ENCODE measurements around the gene TBC1D19.

DNA sequence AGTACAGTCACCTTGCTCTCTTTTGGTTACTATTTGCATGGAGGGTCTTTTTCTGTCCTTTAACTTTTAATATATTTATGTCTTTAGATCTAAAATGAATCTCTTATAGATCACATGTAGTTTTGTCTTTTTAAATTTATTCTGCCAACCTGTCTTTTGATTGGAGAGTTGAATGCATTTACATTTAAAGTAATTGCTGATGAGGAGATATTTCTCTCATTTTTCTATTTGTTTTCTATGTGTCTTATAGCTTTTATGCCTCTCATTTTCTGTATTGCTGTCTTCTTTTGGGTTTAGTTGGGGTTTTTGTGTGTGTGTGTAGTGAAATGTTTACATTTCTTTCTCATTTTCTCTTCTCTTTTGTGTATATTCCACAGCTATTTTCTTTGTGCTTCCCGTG lies 123.5 kb downstream of the TBC1D19 start:
- TF ChIP-seq, protein P1, sequence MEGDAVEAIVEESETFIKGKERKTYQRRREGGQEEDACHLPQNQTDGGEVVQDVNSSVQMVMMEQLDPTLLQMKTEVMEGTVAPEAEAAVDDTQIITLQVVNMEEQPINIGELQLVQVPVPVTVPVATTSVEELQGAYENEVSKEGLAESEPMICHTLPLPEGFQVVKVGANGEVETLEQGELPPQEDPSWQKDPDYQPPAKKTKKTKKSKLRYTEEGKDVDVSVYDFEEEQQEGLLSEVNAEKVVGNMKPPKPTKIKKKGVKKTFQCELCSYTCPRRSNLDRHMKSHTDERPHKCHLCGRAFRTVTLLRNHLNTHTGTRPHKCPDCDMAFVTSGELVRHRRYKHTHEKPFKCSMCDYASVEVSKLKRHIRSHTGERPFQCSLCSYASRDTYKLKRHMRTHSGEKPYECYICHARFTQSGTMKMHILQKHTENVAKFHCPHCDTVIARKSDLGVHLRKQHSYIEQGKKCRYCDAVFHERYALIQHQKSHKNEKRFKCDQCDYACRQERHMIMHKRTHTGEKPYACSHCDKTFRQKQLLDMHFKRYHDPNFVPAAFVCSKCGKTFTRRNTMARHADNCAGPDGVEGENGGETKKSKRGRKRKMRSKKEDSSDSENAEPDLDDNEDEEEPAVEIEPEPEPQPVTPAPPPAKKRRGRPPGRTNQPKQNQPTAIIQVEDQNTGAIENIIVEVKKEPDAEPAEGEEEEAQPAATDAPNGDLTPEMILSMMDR (IDR thresholded peaks at IDR 0.05; ENCODE audit: poor library complexity), result no peak
- no peak for TF ChIP-seq EZH2 (IDR thresholded peaks at IDR 0.05; ENCODE audit: borderline replicate concordance)
- no peak for TF ChIP-seq EZH2phosphoT487 (IDR thresholded peaks at IDR 0.05; ENCODE audit: low read depth, severe bottlenecking, unreplicated experiment)

Measured in hepatocyte (in vitro differentiated cells).